Mesenchymal stem cell (in vitro differentiated cells and primary cell): ENCODE results near the gene SNUPN. TPM values are rescaled to one million over a fixed set of nuclear protein-coding genes. Genes with fewer than 3 reads are reported as not detected.

ENCODE experiments used
- DNase-seq: peaks from one replicate; pipeline ENCODE4 v3.0.0-alpha.2; 2013
- H2AFZ ChIP-seq: one replicate; pipeline ENCODE4 v1.6.1; 2013; ENCODE audit warnings: low read depth, mild to moderate bottlenecking, control low read depth, inconsistent platforms, low read length, moderate library complexity
- H2AK5ac ChIP-seq: 2 replicates; pipeline ENCODE4 v1.6.1; 2013; ENCODE audit warnings: low read length, moderate library complexity, mild to moderate bottlenecking, inconsistent platforms; ENCODE audit not compliant: severe bottlenecking
- H2BK120ac ChIP-seq: one replicate; pipeline ENCODE4 v1.6.1; 2013; ENCODE audit warnings: low read depth, mild to moderate bottlenecking, inconsistent platforms, low read length, moderate library complexity
- H2BK12ac ChIP-seq, 2 experiments: one replicate each; pipeline ENCODE4 v1.6.1; 2013; ENCODE audit warnings: inconsistent platforms in 2 of 2, low read length in 2 of 2, mild to moderate bottlenecking in 2 of 2, moderate library complexity in 2 of 2, control low read depth in 1 of 2
- H2BK15ac ChIP-seq: one replicate; pipeline ENCODE4 v1.6.1; 2013; ENCODE audit warnings: mild to moderate bottlenecking, low read depth, inconsistent platforms; ENCODE audit not compliant: poor library complexity, severe bottlenecking
- H2BK5ac ChIP-seq: 2 replicates; pipeline ENCODE4 v1.6.1; 2013; ENCODE audit warnings: low read depth, mild to moderate bottlenecking, low read length, control low read depth, inconsistent platforms; ENCODE audit not compliant: poor library complexity, severe bottlenecking
- H3K14ac ChIP-seq, 2 experiments: one replicate each; pipeline ENCODE4 v1.6.1; 2013; ENCODE audit warnings: inconsistent platforms in 2 of 2, low read length in 2 of 2, control low read depth in 1 of 2, mild to moderate bottlenecking in 1 of 2, moderate library complexity in 1 of 2
- H3K18ac ChIP-seq, 2 experiments: one replicate each; pipeline ENCODE4 v1.6.1; 2013; ENCODE audit warnings: inconsistent platforms in 2 of 2, low read length in 2 of 2, control low read depth in 1 of 2, low read depth in 1 of 2, mild to moderate bottlenecking in 1 of 2
- H3K23ac ChIP-seq, 2 experiments: one replicate each; pipeline ENCODE4 v1.6.1; 2013; ENCODE audit warnings: inconsistent platforms in 2 of 2, low read length in 2 of 2, mild to moderate bottlenecking in 2 of 2, moderate library complexity in 2 of 2, control low read depth in 1 of 2
- H3K27ac ChIP-seq: 2 replicates; pipeline ENCODE4 v1.5.1; 2013; ENCODE audit warnings: mild to moderate bottlenecking, moderate library complexity, low read length, control low read depth, inconsistent platforms; ENCODE audit not compliant: poor library complexity, severe bottlenecking
- H3K27me3 ChIP-seq, 2 experiments: 2 replicates each; pipeline versions ENCODE4 v1.6.1 to v1.7.0; 2013; ENCODE audit warnings: low read length in 2 of 2, mild to moderate bottlenecking in 2 of 2, moderate library complexity in 2 of 2, control low read depth in 1 of 2, inconsistent platforms in 1 of 2; ENCODE audit not compliant: control insufficient read depth in 1 of 2, insufficient read depth in 1 of 2
- H3K36me3 ChIP-seq, 2 experiments: 2 replicates each; pipeline versions ENCODE4 v1.6.1 to v1.7.0; 2013; ENCODE audit warnings: low read length in 2 of 2, control low read depth in 1 of 2, inconsistent platforms in 1 of 2, low read depth in 1 of 2, mild to moderate bottlenecking in 1 of 2; ENCODE audit not compliant: insufficient read depth in 2 of 2, control insufficient read depth in 1 of 2
- H3K4ac ChIP-seq, 2 experiments: one replicate each; pipeline ENCODE4 v1.6.1; 2013; ENCODE audit warnings: inconsistent platforms in 2 of 2, low read length in 2 of 2, mild to moderate bottlenecking in 2 of 2, moderate library complexity in 2 of 2, control low read depth in 1 of 2, low read depth in 1 of 2
- H3K4me1 ChIP-seq: 2 replicates; pipeline ENCODE4 v1.6.1; 2013; ENCODE audit warnings: low read depth, low read length, control low read depth; ENCODE audit not compliant: control insufficient read depth, insufficient read depth
- H3K4me2 ChIP-seq: 2 replicates; pipeline ENCODE4 v1.6.1; 2013; ENCODE audit warnings: low read length, mild to moderate bottlenecking, inconsistent platforms; ENCODE audit not compliant: poor library complexity, severe bottlenecking
- H3K4me3 ChIP-seq, 2 experiments: 2 replicates each; pipeline versions ENCODE4 v1.5.1 to v1.7.0; 2013; ENCODE audit warnings: low read length in 2 of 2, mild to moderate bottlenecking in 2 of 2, control low read depth in 1 of 2, low read depth in 1 of 2; ENCODE audit not compliant: insufficient read depth in 1 of 2
- H3K79me1 ChIP-seq: replicated peaks from 2 replicates; pipeline ENCODE4 v1.6.1; 2013; ENCODE audit warnings: mild to moderate bottlenecking, control low read depth, low read length, inconsistent platforms; ENCODE audit not compliant: poor library complexity, severe bottlenecking
- H3K9ac ChIP-seq: 2 replicates; pipeline ENCODE4 v1.7.0; 2013; ENCODE audit warnings: mild to moderate bottlenecking, low read length, moderate library complexity
- H3K9me3 ChIP-seq: 2 replicates; pipeline ENCODE4 v1.7.0; 2013; ENCODE audit warnings: mild to moderate bottlenecking, low read length; ENCODE audit not compliant: control insufficient read depth
- H4K8ac ChIP-seq: one replicate; pipeline ENCODE4 v1.6.1; 2013; ENCODE audit warnings: inconsistent platforms, mild to moderate bottlenecking, low read length, moderate library complexity
- H4K91ac ChIP-seq: one replicate; pipeline ENCODE4 v1.6.1; 2013; ENCODE audit warnings: mild to moderate bottlenecking, low read length, inconsistent platforms
- WGBS: methylation state at CpG from one replicate; pipeline ENCODE4 v1.1.7; 2013; ENCODE audit warnings: mixed read lengths; 5-methylcytosine and 5-hydroxymethylcytosine counted together
- polyA plus RNA-seq, 2 experiments: library from polyadenylated mRNA; stranded (reverse); fragments of 200-250 nt; gene quantifications; one replicate each; pipeline ENCODE4 v1.2.3, GENCODE V29; 2013

Gene SNUPN
- polyA plus RNA-seq (2013, experiment 1 of 2), result 21.7 TPM
- 20.5 TPM for polyA plus RNA-seq (2013, experiment 2 of 2)

GRCh38 chr15:75625542-75626347, at the start of gene SNUPN:
Gene SNUPN (minus strand): TSS chr15:75625725. CDS start chr15:75621051, 4,674 bp downstream.
- peak within 1 kb of the TSS in 1 of 2 experiments; percentile 14 for H3K23ac ChIP-seq
- H3K79me1 ChIP-seq, result peaks cover 4% of the 10 kb centered on the region
- peak within 1 kb of the TSS; percentile 79 to 94 for H3K4me3 ChIP-seq
- peak within 1 kb of the TSS; percentile 2 to 98 for H2BK12ac ChIP-seq
- peaks cover 0 to 8% of the 10 kb centered on the region in 2 experiments for H3K36me3 ChIP-seq
- peak within 1 kb of the TSS; percentile 46 for H2AFZ ChIP-seq
- H3K4me1 ChIP-seq, result peaks cover 6% of the 10 kb centered on the region
- peak within 1 kb of the TSS; percentile 99 for H3K9ac ChIP-seq
- H3K18ac ChIP-seq, result peak within 1 kb of the TSS; percentile 77 to 99
- H3K9me3 ChIP-seq, result no peaks in the 10 kb centered on the region
- peak within 1 kb of the TSS; percentile 81 for H2AK5ac ChIP-seq
- DNase-seq, result peak; percentile 93
- peak within 1 kb of the TSS; percentile 100 for H2BK120ac ChIP-seq
- H3K4me2 ChIP-seq, result peak within 1 kb of the TSS; percentile 62
- H3K4ac ChIP-seq, result peak within 1 kb of the TSS; percentile 84 to 100
- H4K8ac ChIP-seq, result peak within 1 kb of the TSS; percentile 100
- H3K14ac ChIP-seq, result peak within 1 kb of the TSS; percentile 39 to 62
- H2BK5ac ChIP-seq, result peak within 1 kb of the TSS; percentile 75
- 3% methylated on average over 46 of the region's 47 CpGs for WGBS
- peak within 1 kb of the TSS; percentile 90 for H2BK15ac ChIP-seq
- peak within 1 kb of the TSS; percentile 99 for H3K27ac ChIP-seq
- H4K91ac ChIP-seq, result peak within 1 kb of the TSS; percentile 100
- no peaks in the 10 kb centered on the region for H3K27me3 ChIP-seq

DNA sequence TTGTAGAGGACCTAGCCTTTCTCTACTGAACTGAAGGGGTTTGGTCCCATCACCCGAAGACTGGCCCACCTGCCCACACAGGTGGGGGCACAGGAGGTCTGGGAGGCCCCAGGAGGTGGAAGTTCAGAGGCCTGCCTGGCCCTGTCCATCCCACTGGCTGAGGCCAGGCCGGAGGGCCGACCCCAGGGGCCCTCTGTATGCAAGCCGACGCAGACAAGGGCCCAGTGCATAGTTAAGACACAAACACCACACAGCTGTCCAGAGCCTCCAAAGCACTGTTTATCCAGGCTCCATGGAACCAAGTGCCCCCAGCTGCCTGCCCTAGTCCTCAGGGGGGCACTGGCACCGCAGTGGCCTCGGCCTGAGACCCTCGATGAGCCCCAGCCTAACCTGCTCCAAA, 48.8 kb upstream of the SNUPN start:
- H3K9me3 ChIP-seq, result no peaks in the 10 kb centered on the region
- no peak for DNase-seq
- peak overlapping the region; percentile 34 to 78 for H2BK12ac ChIP-seq
- peak overlapping the region in 1 of 2 experiments; percentile 76 for H3K14ac ChIP-seq
- H4K91ac ChIP-seq, result peak overlapping the region; percentile 35
- peak overlapping the region; percentile 16 to 85 for H3K18ac ChIP-seq
- H3K4ac ChIP-seq, result no peak overlapping the region
- H3K27me3 ChIP-seq, result no peaks in the 10 kb centered on the region
- WGBS, result 85% methylated on average over 8 of the region's 8 CpGs
- H3K27ac ChIP-seq, result no peak overlapping the region
- H3K9ac ChIP-seq, result no peak overlapping the region
- H2BK5ac ChIP-seq, result no peak overlapping the region
- peak overlapping the region; percentile 63 for H2BK15ac ChIP-seq
- H2AK5ac ChIP-seq, result peak overlapping the region; percentile 66
- no peak overlapping the region for H2AFZ ChIP-seq
- no peak overlapping the region for H4K8ac ChIP-seq
- peaks cover 12% of the 10 kb centered on the region for H3K79me1 ChIP-seq
- H3K4me1 ChIP-seq, result peaks cover 41% of the 10 kb centered on the region
- peaks cover 10 to 32% of the 10 kb centered on the region in 2 experiments for H3K36me3 ChIP-seq
- no peak overlapping the region for H3K4me3 ChIP-seq
- no peak overlapping the region for H2BK120ac ChIP-seq
- no peak overlapping the region for H3K4me2 ChIP-seq
- no peak overlapping the region for H3K23ac ChIP-seq

DNA sequence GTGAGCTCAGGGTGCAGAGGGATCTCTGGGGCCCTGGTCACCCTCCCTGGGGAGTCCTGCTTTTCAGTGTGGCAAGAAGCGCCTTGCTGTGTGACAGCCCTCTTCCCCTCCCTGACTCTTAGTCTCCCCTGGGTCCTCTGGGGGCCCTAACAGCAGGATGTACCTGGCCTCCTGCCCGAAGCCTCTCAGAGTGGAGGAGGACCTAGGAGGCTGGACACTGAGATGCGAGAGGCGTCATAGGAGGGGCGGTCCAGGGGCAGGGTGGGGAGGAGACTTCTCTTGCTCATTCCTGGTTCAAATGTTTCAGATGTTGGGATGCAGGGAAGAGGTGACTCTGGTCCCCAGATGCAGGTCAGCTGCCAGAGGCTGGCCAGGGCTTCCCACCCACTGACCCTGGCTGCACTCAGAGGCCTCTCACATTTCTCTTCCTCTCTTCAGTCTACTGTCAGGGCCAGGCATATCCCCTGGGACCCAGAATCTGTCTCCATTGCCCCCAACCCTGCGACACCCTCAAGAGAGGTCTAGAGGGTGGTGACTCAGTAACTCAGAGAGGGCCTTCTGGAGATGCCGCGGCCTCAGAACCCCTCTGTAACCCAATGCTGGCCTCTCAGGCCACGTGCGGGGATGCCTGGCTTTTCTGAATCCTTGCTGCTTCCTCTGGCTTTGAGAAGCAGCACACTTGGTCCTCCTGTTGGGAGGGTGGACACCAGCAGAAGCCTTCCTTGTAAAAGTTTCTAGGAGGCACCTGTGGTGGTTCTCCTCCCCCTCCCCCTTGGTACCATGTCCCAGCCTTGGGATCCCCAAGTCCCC, 48.1 kb upstream of the SNUPN start:
- Histone ChIP-seq H2AFZ (no peak overlapping the region), H2BK5ac (peak overlapping the region; percentile 95)
- 38% methylated on average over 9 of the region's 10 CpGs for WGBS

More for the DNA sequence above, 48.1 kb upstream of the SNUPN start:
- no peaks in the 10 kb centered on the region for H3K9me3 ChIP-seq
- H3K36me3 ChIP-seq, result peaks cover 10 to 29% of the 10 kb centered on the region in 2 experiments
- H3K27ac ChIP-seq, result peak overlapping the region; percentile 96
- H4K91ac ChIP-seq, result peak overlapping the region; percentile 94
- H3K14ac ChIP-seq, result peak overlapping the region in 1 of 2 experiments; percentile 80
- peak overlapping the region; percentile 55 for H2BK15ac ChIP-seq
- peaks cover 48% of the 10 kb centered on the region for H3K4me1 ChIP-seq
- H4K8ac ChIP-seq, result peak overlapping the region; percentile 80
- peak; percentile 91 for DNase-seq
- peak overlapping the region; percentile 84 to 92 for H2BK12ac ChIP-seq
- H2BK120ac ChIP-seq, result peak overlapping the region; percentile 94
- peak overlapping the region in 1 of 2 experiments; percentile 55 for H3K4me3 ChIP-seq
- peak overlapping the region in 1 of 2 experiments; percentile 46 for H3K23ac ChIP-seq
- H2AK5ac ChIP-seq, result peak overlapping the region; percentile 27
- no peak overlapping the region for H3K4me2 ChIP-seq
- H3K9ac ChIP-seq, result peak overlapping the region; percentile 75
- no peaks in the 10 kb centered on the region for H3K27me3 ChIP-seq
- H3K18ac ChIP-seq, result peak overlapping the region; percentile 89
- H3K4ac ChIP-seq, result peak overlapping the region; percentile 76 to 98
- peaks cover 18% of the 10 kb centered on the region for H3K79me1 ChIP-seq
